GM18499 (cell line): ENCODE results near the gene ASB15.
"Not testable (repeated sequence)": the region's sequence is repeated elsewhere in the genome, so short reads cannot be mapped to it uniquely, and the experiment has no call there.

Experiments
- ATAC-seq: cut with Tn5 transposase; IDR thresholded peaks from one replicate; pipeline ENCODE4 v1.9.1; 2021; ENCODE audit warnings: moderate number of reproducible peaks; ENCODE audit not compliant: insufficient read depth, unreplicated experiment

Gene ASB15

DNA sequence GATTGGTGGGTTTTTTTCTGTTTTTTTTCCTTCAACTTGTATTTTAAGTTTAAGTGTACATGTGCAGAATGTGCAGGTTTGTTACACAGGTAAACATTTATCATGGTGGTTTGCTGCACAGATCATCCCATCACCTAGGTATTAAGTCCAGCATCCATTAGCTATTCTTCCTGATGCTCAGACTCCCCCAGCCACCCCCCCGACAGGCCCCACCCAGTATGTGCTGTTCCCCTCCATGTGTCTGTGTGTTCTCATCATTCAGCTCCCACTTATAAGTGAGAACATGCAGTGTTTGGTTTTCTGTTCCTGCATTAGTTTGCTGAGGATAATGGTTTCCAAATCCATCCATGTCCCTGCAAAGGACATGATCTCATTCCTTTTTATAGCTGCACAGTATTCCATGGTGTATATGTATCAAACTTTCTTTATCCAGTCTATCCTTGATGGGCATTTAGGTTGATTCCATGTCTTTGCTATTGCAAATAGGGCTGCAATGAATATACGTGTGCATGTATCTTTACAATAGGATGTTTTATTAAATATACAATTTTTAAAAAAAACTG is 32.5 kb downstream of the ASB15 start:
- not testable (repeated sequence) for ATAC-seq

DNA sequence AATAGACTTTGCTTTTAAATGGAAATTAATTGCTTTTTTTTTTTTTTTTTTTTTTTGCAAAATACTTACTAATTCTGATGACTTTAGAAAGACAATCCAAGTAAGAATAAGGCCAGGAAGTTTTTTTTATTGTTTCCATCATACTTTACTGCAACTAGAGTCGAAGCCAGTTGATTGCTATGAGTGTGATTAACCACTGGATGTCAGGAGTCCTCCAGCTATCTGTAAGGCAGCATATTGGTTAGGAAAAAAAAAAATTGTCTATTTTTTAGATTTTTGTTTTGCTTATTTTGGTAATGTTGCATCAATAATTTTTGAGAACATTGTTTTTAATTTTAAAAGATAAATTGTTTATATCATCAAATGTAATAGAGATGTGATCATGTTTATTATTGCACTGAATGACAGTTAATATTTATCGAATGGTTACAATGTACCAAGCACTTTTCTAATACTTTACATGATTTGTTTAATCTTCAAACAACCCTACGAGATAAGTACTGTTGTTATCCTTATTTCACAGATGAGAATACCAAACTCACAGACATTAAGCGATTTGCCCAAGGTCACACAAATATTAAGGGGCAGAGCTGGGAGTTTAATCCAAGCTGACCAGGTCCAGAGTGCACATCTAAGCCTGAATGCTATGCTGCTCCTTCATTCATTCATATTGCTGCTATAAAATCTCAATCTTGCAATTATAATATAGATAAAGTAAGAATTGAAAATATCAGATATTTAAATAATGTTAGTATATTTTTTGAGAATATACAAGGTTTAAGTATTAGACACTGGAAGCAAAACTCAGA is 34.1 kb downstream of the ASB15 start:
- no peak for ATAC-seq

GRCh38 chr7:123637203-123637602 is 35.6 kb downstream of the ASB15 start:
- ATAC-seq, result no peak

- no peak for ATAC-seq
Observed at GRCh38 chr7:123637878-123638277, 36.3 kb downstream of the ASB15 start.

DNA sequence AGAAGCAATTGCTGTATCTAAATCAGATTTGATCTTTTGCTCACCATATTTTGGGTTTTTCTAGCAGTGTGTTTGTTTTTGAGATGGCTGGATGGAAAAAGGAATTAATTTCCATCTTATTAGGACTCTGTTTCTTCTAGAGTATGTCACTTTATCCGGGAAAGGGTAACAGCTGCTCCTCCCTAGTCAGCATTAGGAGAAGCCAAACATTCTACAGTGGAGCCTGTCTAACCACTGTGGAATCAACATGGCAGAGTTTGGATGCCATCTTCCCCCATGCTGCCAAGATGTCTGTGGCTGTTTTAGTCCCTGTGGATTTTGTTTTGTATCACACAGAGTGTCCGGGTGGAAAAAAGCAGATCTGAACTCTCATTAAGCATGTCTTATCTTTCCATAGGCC is 38.0 kb downstream of the ASB15 start:
- ATAC-seq, result no peak

GRCh38 chr7:123640583-123640982 is 39.0 kb downstream of the ASB15 start:
- no peak for ATAC-seq

DNA sequence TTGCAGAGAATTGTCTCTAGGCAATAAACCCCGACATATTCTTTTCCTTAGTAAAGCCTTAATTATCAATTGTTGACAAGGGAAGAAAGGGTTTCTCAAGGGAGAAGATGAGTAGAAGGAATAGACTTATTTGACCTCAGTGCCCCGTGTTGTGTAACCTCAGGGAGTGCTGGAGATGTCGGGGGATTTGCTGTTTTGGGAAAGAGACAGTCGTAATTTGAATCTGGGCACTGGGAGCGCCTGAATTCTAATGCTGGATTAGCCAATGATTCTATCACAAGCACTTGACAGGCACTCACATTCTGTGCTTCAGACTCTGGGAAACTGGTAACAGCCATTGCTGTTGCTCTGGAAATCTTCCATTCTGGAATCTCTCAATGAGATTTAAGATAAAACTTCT is 40.3 kb downstream of the ASB15 start:
- ATAC-seq, result no peak

DNA sequence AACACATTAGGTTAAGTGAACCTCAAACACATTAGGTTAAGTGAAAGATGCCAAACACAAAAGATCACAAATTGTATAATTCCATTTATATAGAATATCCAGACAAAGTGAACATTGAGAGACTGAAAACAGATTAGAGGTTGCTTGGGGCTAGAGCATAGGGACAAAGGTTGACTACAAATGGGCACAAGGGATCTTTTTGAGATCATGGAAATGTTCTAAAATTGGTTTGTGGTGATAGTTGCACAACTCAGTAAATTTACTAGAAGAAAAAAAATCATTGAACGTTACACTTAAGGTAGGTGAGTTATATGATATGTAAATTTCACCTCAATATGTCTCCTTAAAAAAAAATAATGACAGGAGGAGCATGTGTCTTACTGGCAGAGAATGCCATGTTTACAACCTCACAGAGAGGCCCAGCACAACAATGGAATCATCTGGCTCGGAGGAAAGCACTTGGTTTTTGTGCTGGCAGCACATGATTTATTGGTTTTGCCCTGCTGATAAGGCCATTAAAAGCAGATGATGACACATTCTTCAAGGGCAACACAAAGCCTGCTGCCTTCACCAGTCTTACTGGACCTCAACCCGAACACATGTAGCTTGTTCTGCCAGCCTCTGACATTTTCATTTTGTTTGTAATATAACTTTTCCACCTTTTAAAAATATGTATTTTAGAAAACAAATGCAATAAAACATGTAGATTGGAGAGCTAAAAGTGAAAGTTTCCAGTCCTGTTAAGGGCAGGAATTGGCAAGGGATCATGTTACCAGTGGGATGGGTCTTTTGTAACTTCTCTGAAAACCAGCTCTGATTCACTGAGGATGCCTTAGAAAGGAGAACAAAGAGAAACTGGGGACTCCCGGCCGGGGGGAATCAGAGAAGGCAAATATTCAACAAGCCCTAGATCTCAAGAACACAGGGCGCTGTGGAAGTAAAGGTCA is 42.1 kb downstream of the ASB15 start:
- ATAC-seq, result no peak

DNA sequence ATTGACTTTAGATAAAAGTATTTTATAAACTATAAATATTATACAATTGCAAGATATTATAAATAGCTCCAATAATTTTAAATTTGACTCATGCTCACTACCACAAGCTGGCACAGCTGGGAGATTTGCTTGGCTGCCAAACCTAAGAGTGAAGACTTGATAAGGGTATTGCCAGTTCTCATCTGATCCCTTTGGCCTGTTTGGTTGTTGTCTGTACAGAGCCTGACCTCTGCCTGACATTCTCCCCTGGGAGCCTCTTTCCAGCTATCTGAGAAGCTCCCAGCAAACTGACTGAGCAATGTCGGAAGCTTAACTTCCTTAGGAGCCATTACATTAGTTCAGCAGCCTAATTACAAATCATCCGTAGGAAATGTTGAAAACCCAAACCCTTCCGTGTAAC is 43.9 kb downstream of the ASB15 start:
- no peak for ATAC-seq

DNA sequence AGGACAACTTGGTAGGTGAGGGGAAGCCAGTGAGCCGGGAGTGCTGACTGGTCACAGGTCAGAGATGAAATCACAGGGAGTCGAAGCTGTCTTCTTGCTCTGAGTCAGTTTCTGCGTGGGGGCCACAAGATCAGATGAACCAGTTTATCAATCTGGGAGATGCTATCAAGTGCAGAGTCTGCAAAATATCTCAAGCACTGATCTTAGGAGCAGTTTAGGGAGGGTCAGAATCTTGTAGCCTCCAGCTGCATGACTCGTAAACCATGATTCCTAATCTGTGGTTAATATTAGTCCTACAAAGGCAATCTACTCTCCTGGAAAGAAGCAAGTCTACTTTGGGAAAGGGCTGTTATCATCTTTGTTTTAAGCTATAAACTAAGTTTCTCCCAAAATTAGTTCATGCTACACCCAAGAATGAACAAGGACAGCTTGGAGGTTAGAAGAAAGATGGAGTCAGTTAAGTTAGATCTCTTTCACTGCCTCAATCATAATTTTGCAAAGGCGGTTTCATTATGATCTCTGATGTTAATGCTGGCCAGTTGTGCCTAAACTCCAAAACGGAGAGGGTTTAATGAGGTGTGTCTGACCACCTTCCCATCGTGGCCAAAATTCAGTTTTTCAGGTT is 45.6 kb downstream of the ASB15 start:
- no peak for ATAC-seq

DNA sequence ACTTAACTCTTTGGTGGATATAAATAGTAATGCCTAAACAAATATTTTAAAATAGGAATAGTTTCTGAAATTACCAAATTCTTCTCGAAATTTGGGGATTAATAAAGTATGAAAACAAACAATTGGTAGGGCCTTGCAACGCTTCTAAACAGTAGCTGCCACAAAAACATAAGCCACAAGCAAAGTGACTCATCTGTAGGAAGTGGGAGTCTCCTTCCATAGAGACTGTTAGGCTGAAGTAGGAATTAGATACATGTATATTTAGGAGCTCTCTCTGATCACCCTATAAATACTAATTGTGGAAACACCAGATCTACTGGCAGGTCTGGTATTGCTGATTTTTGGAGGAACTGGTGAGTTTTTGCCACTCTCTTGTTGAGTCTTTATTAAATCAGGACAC is 48.3 kb downstream of the ASB15 start:
- no peak for ATAC-seq

DNA sequence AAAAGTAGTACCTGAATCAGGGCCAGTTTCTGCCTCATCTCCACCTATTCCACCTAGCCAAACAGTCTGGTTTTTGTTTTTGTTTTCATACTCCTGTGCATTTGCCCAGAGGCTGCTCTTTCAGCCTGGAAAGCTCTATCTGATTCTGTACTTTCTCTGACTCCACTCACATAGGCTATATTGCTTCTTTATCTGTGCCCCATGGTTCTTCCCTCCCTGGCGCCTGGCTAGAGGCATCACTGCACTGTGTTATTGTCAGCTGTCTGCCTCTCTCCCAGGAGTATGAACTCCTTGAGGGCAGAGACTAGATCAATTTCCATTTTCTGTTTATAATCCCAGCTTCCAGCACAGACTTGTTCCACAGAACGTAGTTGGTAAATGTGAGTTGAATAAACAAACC is 49.0 kb downstream of the ASB15 start:
- no peak for ATAC-seq

DNA sequence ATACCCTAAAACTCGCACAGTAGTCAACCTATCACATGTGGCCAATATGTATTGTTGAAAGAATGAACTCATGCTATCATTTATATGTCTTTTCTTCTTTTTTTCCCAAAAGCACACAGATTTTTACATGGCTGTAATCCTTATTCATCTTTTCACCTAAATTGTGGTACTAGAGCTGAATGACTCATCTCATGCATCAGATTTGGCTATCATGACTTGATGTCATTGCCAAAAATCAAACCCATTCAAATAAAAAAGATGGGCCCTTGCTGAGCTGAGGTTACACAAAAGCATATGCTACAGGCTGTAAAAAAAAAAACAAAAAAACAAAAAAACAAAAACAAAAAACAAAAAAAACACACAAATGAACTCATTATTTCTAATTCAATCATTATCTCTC is 50.8 kb downstream of the ASB15 start:
- ATAC-seq, result no peak

DNA sequence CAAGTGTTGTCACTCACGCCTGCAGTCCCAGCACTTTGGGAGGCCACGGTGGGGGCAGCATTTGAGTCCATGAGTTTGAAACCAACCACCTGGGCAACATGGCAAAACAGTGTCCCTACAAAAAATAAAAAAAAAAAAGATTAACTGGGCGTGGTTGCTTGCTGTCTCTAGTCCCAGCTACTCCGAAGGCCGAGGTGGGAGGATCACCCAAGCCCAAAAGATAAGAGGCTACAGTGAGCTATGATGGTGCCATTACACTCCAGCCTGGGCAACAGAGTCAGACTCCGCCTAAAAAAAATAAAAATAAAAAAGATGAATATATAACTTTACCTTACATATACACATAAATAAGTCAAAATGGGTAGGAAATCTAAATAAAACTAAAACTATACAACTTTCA is 51.5 kb downstream of the ASB15 start:
- ATAC-seq, result no peak

DNA sequence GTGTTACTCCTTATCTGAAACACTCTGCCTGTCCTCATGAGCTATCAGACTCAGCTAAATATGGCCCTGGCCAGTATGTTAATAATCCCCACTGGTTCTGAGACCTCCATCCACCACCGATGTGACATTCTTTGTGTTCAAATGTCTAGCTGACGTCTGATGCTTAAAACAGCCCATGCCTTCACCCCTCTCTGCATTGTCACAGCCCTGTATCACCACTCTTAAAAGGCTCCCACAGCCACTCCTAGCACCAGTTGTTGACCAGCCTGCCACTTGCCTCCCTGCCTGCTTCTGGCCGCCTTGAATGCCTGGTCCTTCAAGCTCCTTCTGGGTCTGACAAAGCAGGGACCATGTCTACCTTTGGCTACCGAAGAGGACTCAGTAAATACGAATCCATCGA is 54.0 kb downstream of the ASB15 start, which contains the start of gene LMOD2:
Gene LMOD2, plus strand, starts transcription at position 253 of the 400 bp plus-strand sequence. Its CDS starts 98 bp downstream, at position 351.
- ATAC-seq, result no peak

DNA sequence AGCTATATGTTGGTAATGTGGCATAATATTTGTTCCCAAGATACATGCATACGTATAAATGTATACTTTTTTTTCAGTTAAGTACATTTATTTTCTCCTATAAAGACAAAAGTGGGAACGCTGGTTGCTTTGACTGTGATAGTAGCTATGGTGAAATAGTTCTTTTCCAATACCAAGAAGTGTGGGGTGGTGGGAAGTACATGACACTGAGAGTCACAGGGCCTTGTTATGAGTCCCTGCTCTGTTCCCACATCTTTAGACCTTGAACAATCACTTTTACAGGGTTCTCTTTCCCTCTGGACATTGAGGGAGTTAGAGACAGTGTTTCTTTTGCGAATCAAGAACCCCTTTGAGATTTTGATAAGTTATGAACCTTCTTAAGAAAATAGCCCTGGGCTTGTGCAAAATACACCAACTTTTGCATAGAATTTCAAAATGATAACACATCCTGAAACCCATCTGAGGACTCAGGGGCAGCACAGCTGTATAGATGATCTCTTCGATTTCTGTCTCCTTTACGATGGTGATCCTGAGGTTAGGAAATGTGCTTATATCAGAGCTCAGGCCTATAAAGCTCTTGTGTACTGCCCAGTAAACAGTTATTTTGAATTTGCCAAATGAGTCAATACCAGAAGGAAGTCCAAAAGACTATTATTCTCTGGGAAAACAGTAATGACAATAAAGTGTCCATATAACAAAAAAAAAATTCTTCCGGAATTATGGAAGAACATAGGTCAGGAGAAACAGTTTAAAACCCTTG is 55.1 kb downstream of the ASB15 start:
- no peak for ATAC-seq

GRCh38 chr7:123657304-123657685 is 55.7 kb downstream of the ASB15 start:
- ATAC-seq, result no peak

- ATAC-seq, result no peak
Observed at GRCh38 chr7:123658023-123658422, 56.4 kb downstream of the ASB15 start.

- no peak for ATAC-seq
Observed at GRCh38 chr7:123660514-123661354, 59.1 kb downstream of the ASB15 start.
